DND-41 (cell line): ENCODE results near the gene PPP1R1B.

Experiments
- EZH2 ChIP-seq: IDR thresholded peaks from 3 replicates; pipeline ENCODE4 v1.6.1; 2012; ENCODE audit warnings: borderline replicate concordance, low read depth, mild to moderate bottlenecking, moderate library complexity, low read length, inconsistent platforms; ENCODE audit not compliant: severe bottlenecking
- TF ChIP-seq, protein P1 (sequence below): IDR thresholded peaks from 2 replicates; pipeline ENCODE4 v1.5.1; 2012; ENCODE audit warnings: borderline replicate concordance, low read length, moderate library complexity, mild to moderate bottlenecking; ENCODE audit not compliant: poor library complexity, severe bottlenecking; ENCODE audit errors: extremely low read depth

DNA sequence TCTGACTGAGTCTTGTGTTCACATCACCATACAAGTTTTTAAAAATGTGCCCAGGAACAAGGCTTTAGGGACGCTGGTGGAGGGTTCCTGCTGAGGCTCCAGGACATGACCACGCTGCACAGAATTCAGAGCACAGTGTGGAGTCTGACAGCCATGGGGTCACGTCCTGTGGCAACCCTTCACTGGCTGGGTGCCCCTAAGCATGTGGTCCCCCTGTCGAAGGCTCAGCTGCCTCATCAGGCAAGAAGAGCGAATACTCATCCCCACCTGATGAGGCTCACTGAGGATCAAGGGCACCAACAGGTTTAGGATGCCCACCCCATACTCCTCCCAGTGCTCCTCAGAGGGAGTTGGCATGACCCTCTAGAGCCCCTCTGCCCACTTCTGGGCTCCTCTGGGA lies 47.4 kb downstream of the PPP1R1B start:
- TF ChIP-seq, protein P1, sequence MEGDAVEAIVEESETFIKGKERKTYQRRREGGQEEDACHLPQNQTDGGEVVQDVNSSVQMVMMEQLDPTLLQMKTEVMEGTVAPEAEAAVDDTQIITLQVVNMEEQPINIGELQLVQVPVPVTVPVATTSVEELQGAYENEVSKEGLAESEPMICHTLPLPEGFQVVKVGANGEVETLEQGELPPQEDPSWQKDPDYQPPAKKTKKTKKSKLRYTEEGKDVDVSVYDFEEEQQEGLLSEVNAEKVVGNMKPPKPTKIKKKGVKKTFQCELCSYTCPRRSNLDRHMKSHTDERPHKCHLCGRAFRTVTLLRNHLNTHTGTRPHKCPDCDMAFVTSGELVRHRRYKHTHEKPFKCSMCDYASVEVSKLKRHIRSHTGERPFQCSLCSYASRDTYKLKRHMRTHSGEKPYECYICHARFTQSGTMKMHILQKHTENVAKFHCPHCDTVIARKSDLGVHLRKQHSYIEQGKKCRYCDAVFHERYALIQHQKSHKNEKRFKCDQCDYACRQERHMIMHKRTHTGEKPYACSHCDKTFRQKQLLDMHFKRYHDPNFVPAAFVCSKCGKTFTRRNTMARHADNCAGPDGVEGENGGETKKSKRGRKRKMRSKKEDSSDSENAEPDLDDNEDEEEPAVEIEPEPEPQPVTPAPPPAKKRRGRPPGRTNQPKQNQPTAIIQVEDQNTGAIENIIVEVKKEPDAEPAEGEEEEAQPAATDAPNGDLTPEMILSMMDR: no peak
- TF ChIP-seq EZH2: no peak
